Measurements from ENCODE around the gene FOXK1. TPM values are rescaled to one million over a fixed set of nuclear protein-coding genes. Genes with fewer than 3 reads are reported as not detected.

The FOXK1 gene
- total and polyA plus RNA-seq, 2 experiments from 2014 or later = 2.3 to 12.7 TPM

DNA sequence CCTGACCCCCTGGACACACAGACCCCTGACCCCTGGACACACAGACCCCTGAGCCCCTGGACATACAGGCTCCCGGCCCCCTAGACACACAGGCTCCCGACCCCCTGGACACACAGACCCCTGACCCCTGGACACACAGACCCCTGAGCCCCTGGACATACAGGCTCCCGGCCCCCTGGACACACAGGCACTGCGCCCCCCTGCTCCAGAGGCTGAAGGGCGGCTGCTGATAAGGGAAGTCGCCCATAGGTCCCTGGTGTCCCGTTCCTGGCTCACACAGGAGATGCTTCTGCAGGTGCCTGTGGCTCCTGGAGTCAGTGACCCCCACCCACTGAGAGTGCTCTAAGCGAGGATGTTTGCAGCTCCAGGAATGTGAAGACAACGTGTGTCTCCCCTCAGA is 89.6 kb downstream of the FOXK1 start:
- Histone ChIP-seq H3K4me2 (no peak overlapping the region), H3F3A (replicated peaks; ENCODE audit: low read depth) (no peaks in the 10 kb centered on the region), H3K27ac (ENCODE audit: low read depth) (no peak overlapping the region), H2AFZ (no peak overlapping the region), H3K4me1 (ENCODE audit: insufficient read depth) (peaks cover 5% of the 10 kb centered on the region; the same call in 1 of the 2 replicates), H3K4me3 (no peak overlapping the region), H3K36me3 (ENCODE audit: insufficient read depth) (no peaks in the 10 kb centered on the region), H3K27me3 (ENCODE audit: insufficient read depth) (no peaks in the 10 kb centered on the region), H3K9me2 (ENCODE audit: insufficient read depth) (no peaks in the 10 kb centered on the region), H4K20me1 (replicated peaks; ENCODE audit: insufficient read depth) (no peaks in the 10 kb centered on the region; the same call in 1 of the 2 replicates), H3K79me2 (replicated peaks; ENCODE audit: insufficient read depth) (peaks cover 12% of the 10 kb centered on the region)
- H3K27ac Mint-ChIP-seq = no peak overlapping the region
- H3K4me3 Mint-ChIP-seq = no peak overlapping the region
- ATAC-seq (no peak), DNase-seq (ENCODE audit: low spot score) (no peak)
- peaks cover 9% of the 10 kb centered on the region; the same call in 2 of the 3 replicates for H3K4me1 Mint-ChIP-seq
- H3K9me3 Mint-ChIP-seq = no peaks in the 10 kb centered on the region; the same call in 2 of the 3 replicates
- TF ChIP-seq ZNF114 (CRISPR knock-in tag; IDR thresholded peaks at IDR 0.05) (no peak), POLR2AphosphoS5 (IDR thresholded peaks at IDR 0.05; ENCODE audit: low read depth) (no peak), JUNB (IDR thresholded peaks at IDR 0.05; ENCODE audit: unreplicated experiment) (no peak), CREB1 (CRISPR knock-in tag; IDR thresholded peaks at IDR 0.05; ENCODE audit: low read depth) (no peak), EZH2 (IDR thresholded peaks at IDR 0.05; ENCODE audit: low read depth, unreplicated experiment) (no peak), ETS1 (IDR thresholded peaks at IDR 0.05) (no peak), ZNF331 (CRISPR knock-in tag; IDR thresholded peaks at IDR 0.05; ENCODE audit: low read depth) (no peak), CTCF (conservative IDR thresholded peaks at IDR 0.05; ENCODE audit: low read depth in 2 of 2) (no peak), EZH2phosphoT487 (IDR thresholded peaks at IDR 0.05; ENCODE audit: unreplicated experiment) (no peak), NANOG (IDR thresholded peaks at IDR 0.05; ENCODE audit: borderline replicate concordance) (no peak), STAT1 (IDR thresholded peaks at IDR 0.05; ENCODE audit: unreplicated experiment) (no peak), REST (IDR thresholded peaks at IDR 0.05; ENCODE audit: unreplicated experiment) (no peak)
- TF ChIP-seq, protein P1, sequence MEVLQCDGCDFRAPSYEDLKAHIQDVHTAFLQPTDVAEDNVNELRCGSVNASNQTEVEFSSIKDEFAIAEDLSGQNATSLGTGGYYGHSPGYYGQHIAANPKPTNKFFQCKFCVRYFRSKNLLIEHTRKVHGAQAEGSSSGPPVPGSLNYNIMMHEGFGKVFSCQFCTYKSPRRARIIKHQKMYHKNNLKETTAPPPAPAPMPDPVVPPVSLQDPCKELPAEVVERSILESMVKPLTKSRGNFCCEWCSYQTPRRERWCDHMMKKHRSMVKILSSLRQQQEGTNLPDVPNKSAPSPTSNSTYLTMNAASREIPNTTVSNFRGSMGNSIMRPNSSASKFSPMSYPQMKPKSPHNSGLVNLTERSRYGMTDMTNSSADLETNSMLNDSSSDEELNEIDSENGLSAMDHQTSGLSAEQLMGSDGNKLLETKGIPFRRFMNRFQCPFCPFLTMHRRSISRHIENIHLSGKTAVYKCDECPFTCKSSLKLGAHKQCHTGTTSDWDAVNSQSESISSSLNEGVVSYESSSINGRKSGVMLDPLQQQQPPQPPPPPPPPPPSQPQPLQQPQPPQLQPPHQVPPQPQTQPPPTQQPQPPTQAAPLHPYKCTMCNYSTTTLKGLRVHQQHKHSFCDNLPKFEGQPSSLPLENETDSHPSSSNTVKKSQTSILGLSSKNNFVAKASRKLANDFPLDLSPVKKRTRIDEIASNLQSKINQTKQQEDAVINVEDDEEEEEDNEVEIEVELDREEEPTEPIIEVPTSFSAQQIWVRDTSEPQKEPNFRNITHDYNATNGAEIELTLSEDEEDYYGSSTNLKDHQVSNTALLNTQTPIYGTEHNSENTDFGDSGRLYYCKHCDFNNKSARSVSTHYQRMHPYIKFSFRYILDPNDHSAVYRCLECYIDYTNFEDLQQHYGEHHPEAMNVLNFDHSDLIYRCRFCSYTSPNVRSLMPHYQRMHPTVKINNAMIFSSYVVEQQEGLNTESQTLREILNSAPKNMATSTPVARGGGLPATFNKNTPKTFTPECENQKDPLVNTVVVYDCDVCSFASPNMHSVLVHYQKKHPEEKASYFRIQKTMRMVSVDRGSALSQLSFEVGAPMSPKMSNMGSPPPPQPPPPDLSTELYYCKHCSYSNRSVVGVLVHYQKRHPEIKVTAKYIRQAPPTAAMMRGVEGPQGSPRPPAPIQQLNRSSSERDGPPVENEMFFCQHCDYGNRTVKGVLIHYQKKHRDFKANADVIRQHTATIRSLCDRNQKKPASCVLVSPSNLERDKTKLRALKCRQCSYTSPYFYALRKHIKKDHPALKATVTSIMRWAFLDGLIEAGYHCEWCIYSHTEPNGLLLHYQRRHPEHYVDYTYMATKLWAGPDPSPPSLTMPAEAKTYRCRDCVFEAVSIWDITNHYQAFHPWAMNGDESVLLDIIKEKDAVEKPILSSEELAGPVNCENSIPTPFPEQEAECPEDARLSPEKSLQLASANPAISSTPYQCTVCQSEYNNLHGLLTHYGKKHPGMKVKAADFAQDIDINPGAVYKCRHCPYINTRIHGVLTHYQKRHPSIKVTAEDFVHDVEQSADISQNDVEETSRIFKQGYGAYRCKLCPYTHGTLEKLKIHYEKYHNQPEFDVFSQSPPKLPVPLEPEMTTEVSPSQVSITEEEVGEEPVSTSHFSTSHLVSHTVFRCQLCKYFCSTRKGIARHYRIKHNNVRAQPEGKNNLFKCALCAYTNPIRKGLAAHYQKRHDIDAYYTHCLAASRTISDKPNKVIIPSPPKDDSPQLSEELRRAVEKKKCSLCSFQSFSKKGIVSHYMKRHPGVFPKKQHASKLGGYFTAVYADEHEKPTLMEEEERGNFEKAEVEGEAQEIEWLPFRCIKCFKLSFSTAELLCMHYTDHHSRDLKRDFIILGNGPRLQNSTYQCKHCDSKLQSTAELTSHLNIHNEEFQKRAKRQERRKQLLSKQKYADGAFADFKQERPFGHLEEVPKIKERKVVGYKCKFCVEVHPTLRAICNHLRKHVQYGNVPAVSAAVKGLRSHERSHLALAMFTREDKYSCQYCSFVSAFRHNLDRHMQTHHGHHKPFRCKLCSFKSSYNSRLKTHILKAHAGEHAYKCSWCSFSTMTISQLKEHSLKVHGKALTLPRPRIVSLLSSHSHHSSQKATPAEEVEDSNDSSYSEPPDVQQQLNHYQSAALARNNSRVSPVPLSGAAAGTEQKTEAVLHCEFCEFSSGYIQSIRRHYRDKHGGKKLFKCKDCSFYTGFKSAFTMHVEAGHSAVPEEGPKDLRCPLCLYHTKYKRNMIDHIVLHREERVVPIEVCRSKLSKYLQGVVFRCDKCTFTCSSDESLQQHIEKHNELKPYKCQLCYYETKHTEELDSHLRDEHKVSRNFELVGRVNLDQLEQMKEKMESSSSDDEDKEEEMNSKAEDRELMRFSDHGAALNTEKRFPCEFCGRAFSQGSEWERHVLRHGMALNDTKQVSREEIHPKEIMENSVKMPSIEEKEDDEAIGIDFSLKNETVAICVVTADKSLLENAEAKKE (CRISPR knock-in tag; IDR thresholded peaks at IDR 0.05) = no peak
- H3K36me3 Mint-ChIP-seq (ENCODE audit: low read depth) = no peaks in the 10 kb centered on the region; the same call in 2 of the 3 replicates
- peaks cover 16% of the 10 kb centered on the region for H3K27me3 Mint-ChIP-seq (ENCODE audit: insufficient read depth, low read depth, poor library complexity)
